GM12878 (cell line): ENCODE data around the gene OTOP3. TPM values are rescaled to one million over a fixed set of nuclear protein-coding genes. Genes with fewer than 3 reads are reported as not detected.
A peak's percentile ranks its signal among the peaks of the same experiment; 100 is the strongest.

Source experiments
- ATAC-seq: fragments of 200-7000 bp; cut with Tn5 transposase; 3 replicates; pipeline ENCODE4 v1.9.1; 2020; ENCODE audit warnings: mild to moderate bottlenecking, moderate library complexity
- BruUV-seq: library from RNA; stranded (reverse); fragments of 400-500 nt; replicated peaks from 2 replicates; lab custom pipeline; 2021; lab: Mats Ljungman, UMichigan
- CTCF ChIA-PET: fragments of 300-600 bp; sonication (Branson Sonifier 250); formaldehyde crosslinking; extraction: SDS; loops from one replicate; lab custom pipeline; 2021; ENCODE audit warnings: inconsistent platforms; lab: Yijun Ruan, JAX
- POLR2A ChIA-PET: fragments of 350-600 bp; formaldehyde crosslinking; extraction: SDS; loops from one replicate; lab custom pipeline; 2021; ENCODE audit warnings: inconsistent platforms; lab: Charles Lee
- RAD21 ChIA-PET: fragments of 300-600 bp; sonication (Branson Sonifier 250); formaldehyde crosslinking; loops from one replicate; lab custom pipeline; 2023; ENCODE audit warnings: antibody characterized with exemption; ENCODE audit not compliant: unreplicated experiment; lab: Charles Lee
- SMC1A ChIA-PET: fragments of 300-600 bp; sonication (Branson Sonifier 250); formaldehyde crosslinking; loops from one replicate; lab custom pipeline; 2023; ENCODE audit not compliant: unreplicated experiment, uncharacterized antibody; lab: Charles Lee
- DNase-seq: peaks from one replicate; pipeline ENCODE4 v3.0.0-alpha.2; 2011; ENCODE audit warnings: low read depth, low spot score
- FAIRE-seq: peaks from 3 replicates; lab custom pipeline; 2011; peaks lifted over from hg19 to GRCh38; lab: Jason Lieb, UNC
- H2AFZ ChIP-seq: 2 replicates; pipeline ENCODE4 v1.6.0; 2011; ENCODE audit warnings: low read depth, low read length, control low read depth; ENCODE audit not compliant: control insufficient read depth
- H3K27ac ChIP-seq: 2 replicates; pipeline ENCODE4 v1.5.1; 2011; ENCODE audit warnings: control low read depth; ENCODE audit not compliant: control insufficient read depth, insufficient read depth
- H3K27me3 ChIP-seq, 2 experiments: replicated peaks in 1 of 2; 2 replicates each; pipeline versions ENCODE4 v1.6.0 to v1.6.1; 2011; ENCODE audit warnings: low read length in 1 of 2; ENCODE audit not compliant: control insufficient read depth in 2 of 2, insufficient read depth in 2 of 2
- H3K36me3 ChIP-seq, 2 experiments: 2 replicates each; pipeline ENCODE4 v1.5.1; 2011; ENCODE audit warnings: low read length in 1 of 2; ENCODE audit not compliant: control insufficient read depth in 2 of 2, insufficient read depth in 2 of 2
- H3K4me1 ChIP-seq: 2 replicates; pipeline ENCODE4 v1.6.1; 2011; ENCODE audit warnings: mild to moderate bottlenecking, low read length, moderate library complexity, mixed read lengths; ENCODE audit not compliant: control insufficient read depth, insufficient read depth
- H3K4me2 ChIP-seq: 2 replicates; pipeline ENCODE4 v1.6.0; 2011; ENCODE audit warnings: control low read depth; ENCODE audit not compliant: control insufficient read depth, insufficient read depth
- H3K4me3 ChIP-seq: fragments of 200-600 bp; sonication (generic); 2 replicates; pipeline ENCODE4 v1.5.1; 2016
- H3K79me2 ChIP-seq: 2 replicates; pipeline ENCODE4 v1.6.0; 2011; ENCODE audit warnings: low read length; ENCODE audit not compliant: control insufficient read depth, insufficient read depth
- H3K9ac ChIP-seq: 2 replicates; pipeline ENCODE4 v1.8.0; 2011; ENCODE audit warnings: low read length, control low read depth, mixed read lengths; ENCODE audit not compliant: control insufficient read depth, insufficient read depth
- H3K9me3 ChIP-seq: replicated peaks from 3 replicates; pipeline ENCODE4 v1.5.1; 2011; ENCODE audit warnings: mild to moderate bottlenecking, low read length; ENCODE audit not compliant: control insufficient read depth, insufficient read depth
- H4K20me1 ChIP-seq: 2 replicates; pipeline ENCODE4 v1.6.0; 2011; ENCODE audit not compliant: control insufficient read depth, insufficient read depth
- CHD1 ChIP-seq: IDR thresholded peaks from 2 replicates; pipeline ENCODE4 v1.6.1; 2012; ENCODE audit warnings: low read depth, low read length, improper control_type of control experiment
- CHD2 ChIP-seq: IDR thresholded peaks from 2 replicates; pipeline ENCODE4 v1.6.1; 2011; ENCODE audit warnings: low read depth, low read length, improper control_type of control experiment, borderline replicate concordance
- MXI1 ChIP-seq: fragments of 150-350 bp; IDR thresholded peaks from 2 replicates; pipeline ENCODE4 v1.6.1; 2011; ENCODE audit warnings: low read depth, mild to moderate bottlenecking, inconsistent platforms, low read length, improper control_type of control experiment
- MYC ChIP-seq: IDR thresholded peaks from 2 replicates; pipeline ENCODE4 v1.6.1; 2011; ENCODE audit warnings: mild to moderate bottlenecking, low read length, moderate library complexity, inconsistent platforms; ENCODE audit not compliant: insufficient read depth, insufficient replicate concordance, insufficient read length, severe bottlenecking
- POLR2AphosphoS5 ChIP-seq: IDR thresholded peaks from 2 replicates; pipeline ENCODE4 v1.6.1; 2011; ENCODE audit warnings: mild to moderate bottlenecking, low read length, inconsistent platforms
- RAD21 ChIP-seq: IDR thresholded peaks from 2 replicates; pipeline ENCODE4 v1.6.1; 2011; ENCODE audit warnings: mild to moderate bottlenecking, low read depth, low read length, moderate library complexity; ENCODE audit not compliant: insufficient read depth
- RUNX3 ChIP-seq: IDR thresholded peaks from 2 replicates; pipeline ENCODE4 v1.6.1; 2012; ENCODE audit warnings: low read length, inconsistent platforms
- SMARCA5 ChIP-seq: fragments of 450-650 bp; IDR thresholded peaks from 2 replicates; pipeline ENCODE4 v1.6.1; 2017; ENCODE audit warnings: mild to moderate bottlenecking
- SMC3 ChIP-seq: IDR thresholded peaks from 2 replicates; pipeline ENCODE4 v1.6.1; 2011; ENCODE audit warnings: low read length, improper control_type of control experiment, borderline replicate concordance
- ZNF217 ChIP-seq: fragments of 450-650 bp; IDR thresholded peaks from 2 replicates; pipeline ENCODE4 v1.6.1; 2017; ENCODE audit warnings: antibody characterized with exemption, mild to moderate bottlenecking
- WGBS: methylation state at CpG from one replicate; pipeline ENCODE4 v1.1.6; 2016; ENCODE audit warnings: low lambda C conversion rate; ENCODE audit not compliant: insufficient replicate concordance, insufficient coverage; ENCODE audit errors: missing lambda C conversion rate; 5-methylcytosine and 5-hydroxymethylcytosine counted together
- in situ Hi-C: fragments of 300-500 bp; cut with MboI; formaldehyde crosslinking; loops from 9 replicates; pipeline ENCODE4 v1.14.3; 2018; ENCODE audit warnings: mixed read lengths
- intact Hi-C: fragments of 100-400 bp; cut with micrococcal nuclease; formaldehyde crosslinking; loops from one replicate; pipeline ENCODE4 v1.14.2; 2022; ENCODE audit not compliant: unreplicated experiment
- polyA plus RNA-seq, 11 experiments: library from polyadenylated mRNA; depleted of rRNA in 4 of 11; unstranded in 6 of 11; stranded (reverse) in 5 of 11; fragments of >200 nt; fragmentation: Nextera tagmentation in 4 of 11; fragmentation: Illumina TruSeq in 1 of 11; extraction: Ambion mirVana in 4 of 11; extraction: Trizol in 1 of 11; gene quantifications; 1 replicate in 1 of 11; 2 replicates in 10 of 11; pipeline versions ENCODE4 v1.2.1 to v1.2.3, GENCODE V29; 2011 to 2016; ENCODE audit warnings: inconsistent platforms in 2 of 11, missing spikeins in 2 of 11, low read depth in 1 of 11
- total RNA-seq, 4 experiments: library from RNA; depleted of rRNA in 3 of 4; stranded (reverse); fragments of >200 nt in 3 of 4; fragmentation: Illumina TruSeq in 1 of 4; extraction: Trizol in 1 of 4; gene quantifications; 2 replicates each; pipeline versions ENCODE4 v1.2.1 to v1.2.3, GENCODE V29; 2013 to 2021
- TF ChIP-seq, protein P1 (sequence below): fragments of 450-650 bp; IDR thresholded peaks from 2 replicates; pipeline ENCODE4 v1.6.1; 2016; ENCODE audit warnings: mild to moderate bottlenecking, moderate library complexity, borderline replicate concordance
- TF ChIP-seq, protein P2 (sequence below), 3 experiments: IDR thresholded peaks in 2 of 3; conservative IDR thresholded peaks in 1 of 3; 2 replicates each; pipeline ENCODE4 v1.5.1; 2011; ENCODE audit warnings: low read depth in 3 of 3, low read length in 3 of 3, mild to moderate bottlenecking in 3 of 3, control low read depth in 2 of 3, moderate library complexity in 2 of 3, inconsistent platforms in 1 of 3, mixed read lengths in 1 of 3; ENCODE audit not compliant: control insufficient read depth in 2 of 3, insufficient read depth in 1 of 3; ENCODE audit errors: extremely low read depth in 1 of 3
- TF ChIP-seq, protein P3 (sequence below): fragments of 150-350 bp; IDR thresholded peaks from 2 replicates; pipeline ENCODE4 v1.6.1; 2016; ENCODE audit warnings: low read depth, low read length

OTOP3 gene
- total and polyA plus RNA-seq, 10 of the 15 experiments (the other 5 are each of a cell fraction or from before 2014, with no cell fraction given), result 0.03 to 0.06 TPM; not detected in 8

DNA sequence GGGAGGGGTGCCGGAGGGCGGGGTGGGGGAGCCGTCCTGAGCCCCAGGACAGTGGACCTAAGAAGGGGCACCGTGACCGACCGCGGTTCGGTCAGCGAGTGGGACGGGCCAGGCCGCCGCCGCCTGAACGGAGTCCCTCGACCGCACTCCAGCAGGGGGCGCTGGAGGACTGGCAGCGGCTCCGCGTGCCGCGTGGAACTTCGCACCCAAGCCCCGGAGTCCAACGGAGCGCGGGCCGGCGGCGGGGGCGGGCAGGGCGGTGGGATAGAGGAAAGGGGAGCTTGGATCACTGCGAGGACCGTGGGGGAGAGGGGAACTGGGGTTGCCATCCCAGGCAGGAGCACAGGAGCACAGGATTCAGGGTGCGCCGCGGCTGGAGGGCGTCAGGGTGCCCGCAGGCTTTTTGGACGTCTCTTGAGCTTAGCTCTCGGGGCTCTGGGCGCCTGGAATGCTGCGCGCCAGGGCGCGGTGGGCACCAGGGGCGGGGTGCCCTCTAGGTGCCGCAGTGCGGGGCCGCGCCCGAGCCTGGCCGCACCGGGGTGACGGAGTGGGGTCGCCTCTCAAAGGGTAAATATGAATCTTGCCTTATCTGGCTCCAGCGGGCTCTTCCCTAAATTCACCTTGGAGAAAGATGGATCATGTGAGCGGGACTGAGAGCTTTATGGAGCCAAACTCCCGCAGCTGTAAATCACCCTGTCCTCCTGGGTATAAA is 12.0 kb upstream of the OTOP3 start:
- no TSS peak for BruUV-seq
- no peak overlapping the region for H3K27ac ChIP-seq
- H3K4me3 ChIP-seq, result no peak overlapping the region
- H3K9me3 ChIP-seq, result no peaks in the 10 kb centered on the region
- DNase-seq, result no peak
- H3K27me3 ChIP-seq, result peaks cover 11 to 16% of the 10 kb centered on the region in 2 experiments
- no peaks in the 10 kb centered on the region for H3K36me3 ChIP-seq
- no peaks in the 10 kb centered on the region for H3K4me1 ChIP-seq
- WGBS, result 48% methylated on average over 29 of the region's 59 CpGs
- ChIA-PET POLR2A (no interaction called here), SMC1A (interaction anchor here (1.8 to 6.8 kb wide), 2 partner anchors 21 to 36 kb away, joined by 4 to 73 read pairs; no protein-coding TSS in a partner anchor), CTCF (interaction anchor here (0.6 to 12.6 kb wide), 6 partner anchors 15 to 279 kb away, joined by 3 to 274 read pairs (median 3); no protein-coding TSS in a partner anchor), RAD21 (interaction anchor here (0.9 to 8.1 kb wide), 4 partner anchors 10 to 327 kb away, joined by 3 to 73 read pairs (median 17); no protein-coding TSS in a partner anchor)
- FAIRE-seq, result no peak
- intact Hi-C loops (loop anchor here (1.0 kb wide), 1 partner anchor 37 kb away; no protein-coding TSS in a partner anchor), in situ Hi-C loops (loop anchor here (5.0 kb wide), 1 partner anchor 34 kb away; no protein-coding TSS in a partner anchor)
- H3K79me2 ChIP-seq, result no peaks in the 10 kb centered on the region
- ATAC-seq, result peak; percentile 88
- H3K4me2 ChIP-seq, result no peak overlapping the region
- H4K20me1 ChIP-seq, result no peaks in the 10 kb centered on the region
- H2AFZ ChIP-seq, result no peak overlapping the region
- H3K9ac ChIP-seq, result no peak overlapping the region
- no peak for TF ChIP-seq ZNF217
- no peak for TF ChIP-seq MXI1
- peak; percentile 84 for TF ChIP-seq SMC3
- TF ChIP-seq, protein P1, sequence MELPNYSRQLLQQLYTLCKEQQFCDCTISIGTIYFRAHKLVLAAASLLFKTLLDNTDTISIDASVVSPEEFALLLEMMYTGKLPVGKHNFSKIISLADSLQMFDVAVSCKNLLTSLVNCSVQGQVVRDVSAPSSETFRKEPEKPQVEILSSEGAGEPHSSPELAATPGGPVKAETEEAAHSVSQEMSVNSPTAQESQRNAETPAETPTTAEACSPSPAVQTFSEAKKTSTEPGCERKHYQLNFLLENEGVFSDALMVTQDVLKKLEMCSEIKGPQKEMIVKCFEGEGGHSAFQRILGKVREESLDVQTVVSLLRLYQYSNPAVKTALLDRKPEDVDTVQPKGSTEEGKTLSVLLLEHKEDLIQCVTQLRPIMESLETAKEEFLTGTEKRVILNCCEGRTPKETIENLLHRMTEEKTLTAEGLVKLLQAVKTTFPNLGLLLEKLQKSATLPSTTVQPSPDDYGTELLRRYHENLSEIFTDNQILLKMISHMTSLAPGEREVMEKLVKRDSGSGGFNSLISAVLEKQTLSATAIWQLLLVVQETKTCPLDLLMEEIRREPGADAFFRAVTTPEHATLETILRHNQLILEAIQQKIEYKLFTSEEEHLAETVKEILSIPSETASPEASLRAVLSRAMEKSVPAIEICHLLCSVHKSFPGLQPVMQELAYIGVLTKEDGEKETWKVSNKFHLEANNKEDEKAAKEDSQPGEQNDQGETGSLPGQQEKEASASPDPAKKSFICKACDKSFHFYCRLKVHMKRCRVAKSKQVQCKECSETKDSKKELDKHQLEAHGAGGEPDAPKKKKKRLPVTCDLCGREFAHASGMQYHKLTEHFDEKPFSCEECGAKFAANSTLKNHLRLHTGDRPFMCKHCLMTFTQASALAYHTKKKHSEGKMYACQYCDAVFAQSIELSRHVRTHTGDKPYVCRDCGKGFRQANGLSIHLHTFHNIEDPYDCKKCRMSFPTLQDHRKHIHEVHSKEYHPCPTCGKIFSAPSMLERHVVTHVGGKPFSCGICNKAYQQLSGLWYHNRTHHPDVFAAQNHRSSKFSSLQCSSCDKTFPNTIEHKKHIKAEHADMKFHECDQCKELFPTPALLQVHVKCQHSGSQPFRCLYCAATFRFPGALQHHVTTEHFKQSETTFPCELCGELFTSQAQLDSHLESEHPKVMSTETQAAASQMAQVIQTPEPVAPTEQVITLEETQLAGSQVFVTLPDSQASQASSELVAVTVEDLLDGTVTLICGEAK, result no peak
- TF ChIP-seq RUNX3, result peak; percentile 89
- TF ChIP-seq RAD21, result peak; percentile 84
- no peak for TF ChIP-seq POLR2AphosphoS5
- TF ChIP-seq MYC, result peak; percentile 19
- TF ChIP-seq, protein P2, sequence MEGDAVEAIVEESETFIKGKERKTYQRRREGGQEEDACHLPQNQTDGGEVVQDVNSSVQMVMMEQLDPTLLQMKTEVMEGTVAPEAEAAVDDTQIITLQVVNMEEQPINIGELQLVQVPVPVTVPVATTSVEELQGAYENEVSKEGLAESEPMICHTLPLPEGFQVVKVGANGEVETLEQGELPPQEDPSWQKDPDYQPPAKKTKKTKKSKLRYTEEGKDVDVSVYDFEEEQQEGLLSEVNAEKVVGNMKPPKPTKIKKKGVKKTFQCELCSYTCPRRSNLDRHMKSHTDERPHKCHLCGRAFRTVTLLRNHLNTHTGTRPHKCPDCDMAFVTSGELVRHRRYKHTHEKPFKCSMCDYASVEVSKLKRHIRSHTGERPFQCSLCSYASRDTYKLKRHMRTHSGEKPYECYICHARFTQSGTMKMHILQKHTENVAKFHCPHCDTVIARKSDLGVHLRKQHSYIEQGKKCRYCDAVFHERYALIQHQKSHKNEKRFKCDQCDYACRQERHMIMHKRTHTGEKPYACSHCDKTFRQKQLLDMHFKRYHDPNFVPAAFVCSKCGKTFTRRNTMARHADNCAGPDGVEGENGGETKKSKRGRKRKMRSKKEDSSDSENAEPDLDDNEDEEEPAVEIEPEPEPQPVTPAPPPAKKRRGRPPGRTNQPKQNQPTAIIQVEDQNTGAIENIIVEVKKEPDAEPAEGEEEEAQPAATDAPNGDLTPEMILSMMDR (IDR thresholded peaks at IDR 0.05 in 2 of 3, conservative IDR thresholded peaks at IDR 0.05 in 1 of 3; ENCODE audit: control insufficient read depth in 2 of 3, extremely low read depth in 1 of 3, insufficient read depth in 1 of 3, low read depth in 3 of 3, low read length in 3 of 3), result peak; percentile 45 to 91 (median 88)
- TF ChIP-seq CHD2, result no peak
- TF ChIP-seq SMARCA5, result peak; percentile 53; the same call in 1 of the 2 replicates
- TF ChIP-seq, protein P3, sequence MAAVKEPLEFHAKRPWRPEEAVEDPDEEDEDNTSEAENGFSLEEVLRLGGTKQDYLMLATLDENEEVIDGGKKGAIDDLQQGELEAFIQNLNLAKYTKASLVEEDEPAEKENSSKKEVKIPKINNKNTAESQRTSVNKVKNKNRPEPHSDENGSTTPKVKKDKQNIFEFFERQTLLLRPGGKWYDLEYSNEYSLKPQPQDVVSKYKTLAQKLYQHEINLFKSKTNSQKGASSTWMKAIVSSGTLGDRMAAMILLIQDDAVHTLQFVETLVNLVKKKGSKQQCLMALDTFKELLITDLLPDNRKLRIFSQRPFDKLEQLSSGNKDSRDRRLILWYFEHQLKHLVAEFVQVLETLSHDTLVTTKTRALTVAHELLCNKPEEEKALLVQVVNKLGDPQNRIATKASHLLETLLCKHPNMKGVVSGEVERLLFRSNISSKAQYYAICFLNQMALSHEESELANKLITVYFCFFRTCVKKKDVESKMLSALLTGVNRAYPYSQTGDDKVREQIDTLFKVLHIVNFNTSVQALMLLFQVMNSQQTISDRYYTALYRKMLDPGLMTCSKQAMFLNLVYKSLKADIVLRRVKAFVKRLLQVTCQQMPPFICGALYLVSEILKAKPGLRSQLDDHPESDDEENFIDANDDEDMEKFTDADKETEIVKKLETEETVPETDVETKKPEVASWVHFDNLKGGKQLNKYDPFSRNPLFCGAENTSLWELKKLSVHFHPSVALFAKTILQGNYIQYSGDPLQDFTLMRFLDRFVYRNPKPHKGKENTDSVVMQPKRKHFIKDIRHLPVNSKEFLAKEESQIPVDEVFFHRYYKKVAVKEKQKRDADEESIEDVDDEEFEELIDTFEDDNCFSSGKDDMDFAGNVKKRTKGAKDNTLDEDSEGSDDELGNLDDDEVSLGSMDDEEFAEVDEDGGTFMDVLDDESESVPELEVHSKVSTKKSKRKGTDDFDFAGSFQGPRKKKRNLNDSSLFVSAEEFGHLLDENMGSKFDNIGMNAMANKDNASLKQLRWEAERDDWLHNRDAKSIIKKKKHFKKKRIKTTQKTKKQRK, result no peak
- TF ChIP-seq CHD1, result no peak
